ENCODE data around the gene SIRT4. TPM values are rescaled to one million over a fixed set of nuclear protein-coding genes. Genes with fewer than 3 reads are reported as not detected.
A peak's percentile ranks its signal among the peaks of the same experiment; 100 is the strongest.

Gene SIRT4
- total RNA-seq, 2 donors from 2014 or later = 2.3 to 2.7 TPM

DNA sequence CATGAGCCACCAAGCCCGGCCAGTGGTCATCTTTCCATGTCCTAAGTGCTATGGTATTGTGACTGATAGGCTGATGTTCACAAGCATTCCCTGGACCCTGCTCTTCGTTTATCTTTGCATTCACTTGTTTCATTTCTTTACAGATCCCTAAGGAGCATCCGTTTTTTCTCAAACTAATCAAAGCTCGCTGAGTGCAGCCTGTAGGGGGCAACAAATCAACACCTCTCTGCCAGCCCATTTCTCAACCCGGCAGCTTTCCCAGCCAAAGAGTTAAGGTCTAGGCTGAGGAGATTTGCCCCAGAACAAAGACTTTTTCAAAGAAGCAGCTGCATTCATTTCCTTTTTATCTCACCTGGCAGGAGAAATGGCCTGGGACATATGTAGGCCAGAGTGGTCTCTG, 12.1 kb downstream of the SIRT4 start:
- Mint-ChIP-seq H3K4me1 (peaks cover 7% of the 10 kb centered on the region), H3K9me3 (peaks cover 4% of the 10 kb centered on the region), H3K4me3 (no peak overlapping the region), H3K36me3 (ENCODE audit: low read depth) (no peaks in the 10 kb centered on the region), H3K27me3 (ENCODE audit: insufficient read depth) (peaks cover 2% of the 10 kb centered on the region), H3K27ac (no peak overlapping the region)
- TF ChIP-seq, protein P1, sequence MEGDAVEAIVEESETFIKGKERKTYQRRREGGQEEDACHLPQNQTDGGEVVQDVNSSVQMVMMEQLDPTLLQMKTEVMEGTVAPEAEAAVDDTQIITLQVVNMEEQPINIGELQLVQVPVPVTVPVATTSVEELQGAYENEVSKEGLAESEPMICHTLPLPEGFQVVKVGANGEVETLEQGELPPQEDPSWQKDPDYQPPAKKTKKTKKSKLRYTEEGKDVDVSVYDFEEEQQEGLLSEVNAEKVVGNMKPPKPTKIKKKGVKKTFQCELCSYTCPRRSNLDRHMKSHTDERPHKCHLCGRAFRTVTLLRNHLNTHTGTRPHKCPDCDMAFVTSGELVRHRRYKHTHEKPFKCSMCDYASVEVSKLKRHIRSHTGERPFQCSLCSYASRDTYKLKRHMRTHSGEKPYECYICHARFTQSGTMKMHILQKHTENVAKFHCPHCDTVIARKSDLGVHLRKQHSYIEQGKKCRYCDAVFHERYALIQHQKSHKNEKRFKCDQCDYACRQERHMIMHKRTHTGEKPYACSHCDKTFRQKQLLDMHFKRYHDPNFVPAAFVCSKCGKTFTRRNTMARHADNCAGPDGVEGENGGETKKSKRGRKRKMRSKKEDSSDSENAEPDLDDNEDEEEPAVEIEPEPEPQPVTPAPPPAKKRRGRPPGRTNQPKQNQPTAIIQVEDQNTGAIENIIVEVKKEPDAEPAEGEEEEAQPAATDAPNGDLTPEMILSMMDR (conservative IDR thresholded peaks at IDR 0.05) = peak; percentile 69
- Histone ChIP-seq H3K9me3 (ENCODE audit: control insufficient read depth, low read length) (no peaks in the 10 kb centered on the region), H3K36me3 (ENCODE audit: control insufficient read depth, insufficient read depth, low read length) (no peaks in the 10 kb centered on the region), H3K9ac (ENCODE audit: extremely low read depth, low read length, poor library complexity, severe bottlenecking) (no peak overlapping the region), H3K27ac (ENCODE audit: low read depth, low read length) (no peak overlapping the region), H3K4me1 (ENCODE audit: control insufficient read depth, insufficient read depth, low read length) (no peaks in the 10 kb centered on the region), H3K27me3 (ENCODE audit: control insufficient read depth, insufficient read depth, low read length, poor library complexity, severe bottlenecking) (no peaks in the 10 kb centered on the region), H3K4me3 (ENCODE audit: low read length) (no peak overlapping the region)
- peak; percentile 86 for DNase-seq
- 52 to 65% methylated on average over 4 to 5 of the region's 5 CpGs for WGBS, 2 experiments (ENCODE audit: insufficient coverage in 1 of 2, insufficient read length in 1 of 2)

DNA sequence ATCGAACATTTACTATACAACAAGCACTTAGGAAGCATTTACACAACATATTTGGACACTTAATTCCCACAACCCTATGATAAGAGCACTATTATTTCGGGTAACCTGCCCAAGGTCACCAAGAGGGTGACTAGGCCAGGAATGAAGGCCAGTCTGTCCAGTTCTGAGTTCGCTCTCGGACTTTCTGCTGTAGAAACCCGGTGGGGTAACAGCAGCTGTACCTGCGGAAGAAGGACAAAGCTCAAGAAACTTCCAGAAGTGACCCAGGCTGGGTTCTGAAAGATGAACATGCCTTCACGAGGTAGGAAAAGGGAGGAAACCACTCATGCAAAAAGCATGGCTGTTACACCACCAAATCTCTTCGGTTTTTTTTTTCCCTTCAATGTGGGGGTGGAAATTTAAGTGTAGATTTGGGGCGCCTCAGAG, 14.7 kb downstream of the SIRT4 start:
- Histone ChIP-seq H3K9me3 (ENCODE audit: control insufficient read depth, low read length) (no peaks in the 10 kb centered on the region), H3K9ac (ENCODE audit: extremely low read depth, low read length, poor library complexity, severe bottlenecking) (peak overlapping the region; percentile 78), H3K4me1 (ENCODE audit: control insufficient read depth, insufficient read depth, low read length) (no peaks in the 10 kb centered on the region), H3K4me3 (ENCODE audit: low read length) (peak overlapping the region; percentile 81), H3K27me3 (ENCODE audit: control insufficient read depth, insufficient read depth, low read length, poor library complexity, severe bottlenecking) (no peaks in the 10 kb centered on the region), H3K36me3 (ENCODE audit: control insufficient read depth, insufficient read depth, low read length) (no peaks in the 10 kb centered on the region), H3K27ac (ENCODE audit: low read depth, low read length) (no peak overlapping the region)
- TF ChIP-seq, protein P1 (conservative IDR thresholded peaks at IDR 0.05) = no peak
- H3K27ac Mint-ChIP-seq = peak overlapping the region; percentile 97
- no peak for DNase-seq
- H3K4me1 Mint-ChIP-seq = peaks cover 10% of the 10 kb centered on the region
- WGBS, 2 experiments (ENCODE audit: insufficient coverage in 1 of 2, insufficient read length in 1 of 2) = 76 to 78% methylated on average over 5 to 8 of the region's 9 CpGs
- peak overlapping the region; percentile 62 for H3K4me3 Mint-ChIP-seq
- peaks cover 12% of the 10 kb centered on the region for H3K27me3 Mint-ChIP-seq (ENCODE audit: insufficient read depth)
- H3K36me3 Mint-ChIP-seq (ENCODE audit: low read depth) = no peaks in the 10 kb centered on the region
- H3K9me3 Mint-ChIP-seq = peaks cover 4% of the 10 kb centered on the region

DNA sequence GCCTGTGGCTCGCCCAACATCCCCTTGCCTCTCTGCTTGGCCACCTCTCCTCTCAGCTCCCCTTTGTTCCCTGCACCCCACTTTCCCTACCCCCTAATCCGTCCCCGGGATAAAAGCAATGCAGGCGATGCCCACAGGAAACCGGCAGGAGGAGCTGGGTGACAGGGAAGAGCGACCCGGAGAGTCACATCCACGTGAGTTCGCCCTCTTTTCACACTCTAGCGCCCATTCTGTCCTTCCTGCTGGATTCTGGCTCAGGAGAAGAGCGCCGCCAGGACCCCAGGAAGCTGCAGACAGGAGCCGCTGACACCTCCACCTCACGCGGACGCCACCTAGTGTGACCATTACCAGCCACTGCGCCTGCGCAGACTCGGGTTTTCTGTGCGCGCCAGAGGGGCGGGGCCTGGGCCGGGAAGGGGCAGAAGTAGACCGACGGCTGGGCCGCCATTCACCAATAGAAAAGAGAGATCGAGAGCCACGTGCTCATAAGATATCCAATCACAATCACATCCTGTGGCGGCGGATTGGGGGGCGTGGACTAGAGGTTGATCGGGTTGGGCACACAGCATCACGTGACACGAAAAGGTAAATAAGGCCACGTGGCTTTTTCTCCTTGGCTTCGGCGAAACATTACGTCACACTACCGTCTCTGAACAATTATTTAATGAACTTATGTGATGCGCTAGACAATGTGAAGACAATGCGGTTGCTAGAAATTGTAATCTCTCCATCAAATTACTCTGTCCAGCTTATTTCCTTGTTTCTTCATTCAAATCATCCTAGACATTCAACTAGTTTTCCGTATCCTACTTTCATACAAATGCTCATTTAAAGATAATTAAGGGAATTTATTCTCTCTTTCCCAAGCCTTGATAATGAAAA, 15.3 kb downstream of the SIRT4 start:
- TF ChIP-seq, protein P1 (conservative IDR thresholded peaks at IDR 0.05) = peak; percentile 67
- H3K27me3 ChIP-seq (ENCODE audit: control insufficient read depth, insufficient read depth, low read length, poor library complexity, severe bottlenecking) = no peaks in the 10 kb centered on the region
- peak overlapping the region; percentile 81 for H3K4me3 ChIP-seq (ENCODE audit: low read length)
- Mint-ChIP-seq H3K36me3 (ENCODE audit: low read depth) (no peaks in the 10 kb centered on the region), H3K4me1 (peaks cover 10% of the 10 kb centered on the region), H3K9me3 (peaks cover 4% of the 10 kb centered on the region), H3K4me3 (peak overlapping the region; percentile 62), H3K27me3 (ENCODE audit: insufficient read depth) (peaks cover 12% of the 10 kb centered on the region), H3K27ac (peak overlapping the region; percentile 97)
- H3K27ac ChIP-seq (ENCODE audit: low read depth, low read length) = no peak overlapping the region
- WGBS, 2 experiments (ENCODE audit: insufficient coverage in 1 of 2, insufficient read length in 1 of 2) = 0 to 3% methylated on average over 18 to 41 of the region's 42 CpGs
- H3K9me3 ChIP-seq (ENCODE audit: control insufficient read depth, low read length) = no peaks in the 10 kb centered on the region
- H3K36me3 ChIP-seq (ENCODE audit: control insufficient read depth, insufficient read depth, low read length) = no peaks in the 10 kb centered on the region
- peak; percentile 100 for DNase-seq
- peak overlapping the region; percentile 78 for H3K9ac ChIP-seq (ENCODE audit: extremely low read depth, low read length, poor library complexity, severe bottlenecking)
- no peaks in the 10 kb centered on the region for H3K4me1 ChIP-seq (ENCODE audit: control insufficient read depth, insufficient read depth, low read length)

Data from endodermal cell (in vitro differentiated cells).